ENCODE measurements around the gene EOLA1.

EOLA1 gene

GRCh38 chrX:149567621-149568417 is 27.0 kb downstream of the EOLA1 start:
- TF ChIP-seq PRDM10 (tag by site-specific recombination; IDR thresholded peaks at IDR 0.05) (peak; percentile 40), ZNF341 (tag by site-specific recombination; IDR thresholded peaks at IDR 0.05; ENCODE audit: low read depth) (peak; percentile 34; the same call in 1 of the 2 replicates), ZNF416 (tag by site-specific recombination; IDR thresholded peaks at IDR 0.05) (no peak), GLIS1 (tag by site-specific recombination; IDR thresholded peaks at IDR 0.05) (peak; percentile 58)
- H3K27ac ChIP-seq (ENCODE audit: extremely low read depth, low read depth, low read length), result no peak overlapping the region
- H3K4me1 ChIP-seq (ENCODE audit: control insufficient read depth, insufficient read depth, low read length), result peaks cover 16% of the 10 kb centered on the region
- H3K36me3 ChIP-seq (ENCODE audit: control insufficient read depth in 2 of 2, insufficient read depth in 1 of 2, low read length in 2 of 2), result no peaks in the 10 kb centered on the region
- POLR2A ChIA-PET, result no interaction called here
- H3K9me3 ChIP-seq (ENCODE audit: control insufficient read depth, insufficient read depth, low read depth, low read length), result no peaks in the 10 kb centered on the region
- H3K4me3 ChIP-seq (ENCODE audit: low read depth, low read length), result no peak overlapping the region
- CTCF ChIA-PET, result interaction anchor here (1.0 kb wide), 1 partner anchor 40 kb away, joined by 3 read pairs; no protein-coding TSS in a partner anchor

GRCh38 chrX:149568701-149569296 is 28.0 kb downstream of the EOLA1 start:
- ChIA-PET CTCF (interaction anchor here (1.0 kb wide), 1 partner anchor 41 kb away, joined by 3 read pairs; no protein-coding TSS in a partner anchor), POLR2A (no interaction called here)
- 0 out of 2 replicates have a peak overlapping the region, but pooled peaks have one; percentile 13 for H3K27ac ChIP-seq (ENCODE audit: extremely low read depth, low read depth, low read length)
- H3K36me3 ChIP-seq (ENCODE audit: control insufficient read depth in 2 of 2, insufficient read depth in 1 of 2, low read length in 2 of 2), result no peaks in the 10 kb centered on the region
- peak; percentile 70 for TF ChIP-seq SCRT2 (tag by site-specific recombination; IDR thresholded peaks at IDR 0.05)
- TF ChIP-seq ZNF366 (tag by site-specific recombination; conservative IDR thresholded peaks at IDR 0.05), result peak; percentile 32; the same call in 1 of the 2 replicates
- no peak for TF ChIP-seq ZNF350 (tag by site-specific recombination; IDR thresholded peaks at IDR 0.05)
- no peaks in the 10 kb centered on the region for H3K9me3 ChIP-seq (ENCODE audit: control insufficient read depth, insufficient read depth, low read depth, low read length)
- H3K4me1 ChIP-seq (ENCODE audit: control insufficient read depth, insufficient read depth, low read length), result peaks cover 16% of the 10 kb centered on the region
- no peak overlapping the region for H3K4me3 ChIP-seq (ENCODE audit: low read depth, low read length)

- POLR2A ChIA-PET, result no interaction called here
- TF ChIP-seq GLIS1 (tag by site-specific recombination; IDR thresholded peaks at IDR 0.05) (no peak), ZNF426 (tag by site-specific recombination; IDR thresholded peaks at IDR 0.05) (no peak), ZNF560 (tag by site-specific recombination; IDR thresholded peaks at IDR 0.05; ENCODE audit: borderline replicate concordance) (no peak), ZFP41 (tag by site-specific recombination; IDR thresholded peaks at IDR 0.05; ENCODE audit: borderline replicate concordance) (no peak), ZNF510 (tag by site-specific recombination; IDR thresholded peaks at IDR 0.05; ENCODE audit: insufficient replicate concordance) (no peak), ZNF660 (tag by site-specific recombination; IDR thresholded peaks at IDR 0.05) (no peak), ZBTB10 (tag by site-specific recombination; IDR thresholded peaks at IDR 0.05) (no peak), BCL11B (tag by site-specific recombination; IDR thresholded peaks at IDR 0.05; ENCODE audit: low read depth) (no peak), ZNF792 (tag by site-specific recombination; IDR thresholded peaks at IDR 0.05) (no peak), ZNF623 (tag by site-specific recombination; IDR thresholded peaks at IDR 0.05) (no peak), ZNF132 (tag by site-specific recombination; IDR thresholded peaks at IDR 0.05; ENCODE audit: borderline replicate concordance) (no peak), SP2 (tag by site-specific recombination; IDR thresholded peaks at IDR 0.05) (no peak), FEZF1 (tag by site-specific recombination; IDR thresholded peaks at IDR 0.05) (no peak), ZBTB48 (tag by site-specific recombination; IDR thresholded peaks at IDR 0.05) (no peak)
- TF ChIP-seq, protein P1, sequence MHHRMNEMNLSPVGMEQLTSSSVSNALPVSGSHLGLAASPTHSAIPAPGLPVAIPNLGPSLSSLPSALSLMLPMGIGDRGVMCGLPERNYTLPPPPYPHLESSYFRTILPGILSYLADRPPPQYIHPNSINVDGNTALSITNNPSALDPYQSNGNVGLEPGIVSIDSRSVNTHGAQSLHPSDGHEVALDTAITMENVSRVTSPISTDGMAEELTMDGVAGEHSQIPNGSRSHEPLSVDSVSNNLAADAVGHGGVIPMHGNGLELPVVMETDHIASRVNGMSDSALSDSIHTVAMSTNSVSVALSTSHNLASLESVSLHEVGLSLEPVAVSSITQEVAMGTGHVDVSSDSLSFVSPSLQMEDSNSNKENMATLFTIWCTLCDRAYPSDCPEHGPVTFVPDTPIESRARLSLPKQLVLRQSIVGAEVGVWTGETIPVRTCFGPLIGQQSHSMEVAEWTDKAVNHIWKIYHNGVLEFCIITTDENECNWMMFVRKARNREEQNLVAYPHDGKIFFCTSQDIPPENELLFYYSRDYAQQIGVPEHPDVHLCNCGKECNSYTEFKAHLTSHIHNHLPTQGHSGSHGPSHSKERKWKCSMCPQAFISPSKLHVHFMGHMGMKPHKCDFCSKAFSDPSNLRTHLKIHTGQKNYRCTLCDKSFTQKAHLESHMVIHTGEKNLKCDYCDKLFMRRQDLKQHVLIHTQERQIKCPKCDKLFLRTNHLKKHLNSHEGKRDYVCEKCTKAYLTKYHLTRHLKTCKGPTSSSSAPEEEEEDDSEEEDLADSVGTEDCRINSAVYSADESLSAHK (tag by site-specific recombination; IDR thresholded peaks at IDR 0.05), result no peak
- H3K27ac ChIP-seq (ENCODE audit: extremely low read depth, low read depth, low read length), result no peak overlapping the region
- peaks cover 16% of the 10 kb centered on the region for H3K4me1 ChIP-seq (ENCODE audit: control insufficient read depth, insufficient read depth, low read length)
- no peaks in the 10 kb centered on the region for H3K9me3 ChIP-seq (ENCODE audit: control insufficient read depth, insufficient read depth, low read depth, low read length)
- CTCF ChIA-PET, result no interaction called here
- no peak overlapping the region for H3K4me3 ChIP-seq (ENCODE audit: low read depth, low read length)
- no peaks in the 10 kb centered on the region for H3K36me3 ChIP-seq (ENCODE audit: control insufficient read depth in 2 of 2, insufficient read depth in 1 of 2, low read length in 2 of 2)
Measured at GRCh38 chrX:149569770-149570169, 29.0 kb downstream of the EOLA1 start.

Measured in HEK293 (cell line).